ENCODE results near the gene NUS1.
"Not testable (repeated sequence)": the region's sequence is repeated elsewhere in the genome, so short reads cannot be mapped to it uniquely, and the experiment has no call there.

DNA sequence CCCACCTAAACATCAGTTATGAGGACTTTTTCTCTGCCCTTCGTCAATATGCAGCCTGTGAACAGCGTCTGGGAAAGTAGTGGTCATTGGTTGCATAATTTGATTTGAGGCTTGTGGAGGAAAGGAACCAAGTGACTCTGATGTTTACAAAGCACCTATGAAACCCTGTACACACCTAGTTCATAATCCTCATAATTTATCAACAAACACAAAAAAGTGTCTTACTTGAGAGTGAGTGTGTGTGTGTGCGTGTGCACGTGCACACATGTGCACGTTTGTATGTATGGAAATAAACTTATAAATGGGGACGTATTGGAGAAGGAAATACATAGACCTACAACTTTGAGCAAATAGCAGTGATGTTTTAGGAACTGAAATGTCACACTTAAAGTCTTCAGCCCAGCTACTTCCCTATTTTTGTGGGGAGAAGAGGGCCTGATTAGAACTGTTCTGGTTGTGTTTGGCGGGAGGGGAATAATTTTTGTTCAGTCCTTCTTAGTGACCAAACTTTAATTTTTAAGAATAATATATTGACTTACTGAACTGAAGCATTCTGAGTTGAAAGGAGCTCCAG lies 31.8 kb downstream of the NUS1 start:
- TF ChIP-seq, protein P1, sequence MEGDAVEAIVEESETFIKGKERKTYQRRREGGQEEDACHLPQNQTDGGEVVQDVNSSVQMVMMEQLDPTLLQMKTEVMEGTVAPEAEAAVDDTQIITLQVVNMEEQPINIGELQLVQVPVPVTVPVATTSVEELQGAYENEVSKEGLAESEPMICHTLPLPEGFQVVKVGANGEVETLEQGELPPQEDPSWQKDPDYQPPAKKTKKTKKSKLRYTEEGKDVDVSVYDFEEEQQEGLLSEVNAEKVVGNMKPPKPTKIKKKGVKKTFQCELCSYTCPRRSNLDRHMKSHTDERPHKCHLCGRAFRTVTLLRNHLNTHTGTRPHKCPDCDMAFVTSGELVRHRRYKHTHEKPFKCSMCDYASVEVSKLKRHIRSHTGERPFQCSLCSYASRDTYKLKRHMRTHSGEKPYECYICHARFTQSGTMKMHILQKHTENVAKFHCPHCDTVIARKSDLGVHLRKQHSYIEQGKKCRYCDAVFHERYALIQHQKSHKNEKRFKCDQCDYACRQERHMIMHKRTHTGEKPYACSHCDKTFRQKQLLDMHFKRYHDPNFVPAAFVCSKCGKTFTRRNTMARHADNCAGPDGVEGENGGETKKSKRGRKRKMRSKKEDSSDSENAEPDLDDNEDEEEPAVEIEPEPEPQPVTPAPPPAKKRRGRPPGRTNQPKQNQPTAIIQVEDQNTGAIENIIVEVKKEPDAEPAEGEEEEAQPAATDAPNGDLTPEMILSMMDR (conservative IDR thresholded peaks at IDR 0.05; ENCODE audit: low read depth, low read length) = not testable (repeated sequence)
- TF ChIP-seq EZH2 (IDR thresholded peaks at IDR 0.05; ENCODE audit: low read length, unreplicated experiment) = not testable (repeated sequence)
